Thoracic aorta (tissue), 2 donors: ENCODE results near the gene SFXN3. TPM values are rescaled to one million over a fixed set of nuclear protein-coding genes. Genes with fewer than 3 reads are reported as not detected.

Source experiments
- ATAC-seq: fragments of 150-250 bp; one replicate; pipeline ENCODE4 v1.8.0; 2017; ENCODE audit warnings: low read depth; ENCODE audit not compliant: insufficient number of reproducible peaks, low FRiP score
- DNase-seq: peaks from one replicate; pipeline ENCODE4 v3.0.0-alpha.2; 2020; ENCODE audit warnings: low spot score
- H3K27ac ChIP-seq, 2 donors: fragments of 200-600 bp; sonication (generic); 1 replicate in 1 of 2; 2 replicates in 1 of 2; pipeline ENCODE4 v1.5.1; 2016; ENCODE audit warnings: mild to moderate bottlenecking in 2 of 2, moderate library complexity in 2 of 2
- H3K27me3 ChIP-seq: fragments of 200-600 bp; sonication (generic); replicated peaks from 2 replicates; pipeline ENCODE4 v1.6.0; 2016; ENCODE audit warnings: mild to moderate bottlenecking; ENCODE audit not compliant: insufficient read depth
- H3K36me3 ChIP-seq: fragments of 200-600 bp; sonication (generic); one replicate; pipeline ENCODE4 v1.5.1; 2016
- H3K4me1 ChIP-seq, 2 donors: fragments of 200-600 bp; sonication (generic); 1 replicate in 1 of 2; 2 replicates in 1 of 2; pipeline versions ENCODE4 v1.5.1 to v1.6.0; 2016; ENCODE audit warnings: low read depth in 2 of 2, mild to moderate bottlenecking in 1 of 2; ENCODE audit not compliant: control insufficient read depth in 1 of 2
- H3K4me3 ChIP-seq: fragments of 200-600 bp; sonication (generic); 2 replicates; pipeline ENCODE4 v1.5.1; 2016; ENCODE audit warnings: mild to moderate bottlenecking
- H3K9me3 ChIP-seq: fragments of 200-600 bp; sonication (generic); 2 replicates; pipeline ENCODE4 v1.5.1; 2016
- total RNA-seq, 2 donors: library from RNA; depleted of rRNA; stranded (reverse); fragments of >200 nt; gene quantifications; one replicate each; pipeline versions ENCODE4 v1.1.0 to v1.2.3, GENCODE V29; 2016
- TF ChIP-seq, protein P1 (sequence below): fragments of 200-600 bp; sonication (generic); IDR thresholded peaks from one replicate; pipeline ENCODE4 v1.5.1; 2019; ENCODE audit warnings: antibody characterized with exemption

SFXN3 gene
- total RNA-seq, 2 donors from 2014 or later: 136 to 206 TPM

DNA sequence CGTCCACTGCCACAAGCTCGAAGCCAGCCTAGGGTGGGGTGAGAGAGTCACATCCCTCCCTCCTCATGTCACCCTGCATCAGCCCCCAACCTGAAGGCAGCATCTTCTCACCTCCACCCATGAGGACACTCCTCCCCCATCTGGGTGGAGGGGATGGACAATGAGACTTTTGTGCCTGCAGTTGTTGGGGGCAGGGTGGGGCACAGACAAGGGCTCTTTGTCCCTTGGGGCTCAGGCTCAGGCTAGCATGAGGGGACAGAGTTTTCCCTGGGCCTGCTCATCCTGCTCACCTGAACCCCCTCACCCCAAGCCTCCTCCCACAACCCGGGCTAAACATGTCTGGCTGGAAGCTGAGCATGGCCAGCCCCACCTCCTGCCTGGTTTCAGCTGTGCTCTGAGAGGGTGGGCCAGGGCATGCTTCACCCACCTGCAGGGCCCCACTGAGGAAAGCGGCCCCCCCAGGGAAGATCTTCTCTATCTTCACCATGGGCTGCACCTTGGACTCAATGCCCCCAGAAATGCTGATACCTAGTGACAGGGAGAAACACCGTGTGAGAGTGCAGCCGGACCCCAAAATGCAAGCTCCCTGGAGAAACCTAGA, 22.1 kb upstream of the SFXN3 start:
- no peak for DNase-seq
- H3K27ac ChIP-seq: no peak overlapping the region
- TF ChIP-seq, protein P1, sequence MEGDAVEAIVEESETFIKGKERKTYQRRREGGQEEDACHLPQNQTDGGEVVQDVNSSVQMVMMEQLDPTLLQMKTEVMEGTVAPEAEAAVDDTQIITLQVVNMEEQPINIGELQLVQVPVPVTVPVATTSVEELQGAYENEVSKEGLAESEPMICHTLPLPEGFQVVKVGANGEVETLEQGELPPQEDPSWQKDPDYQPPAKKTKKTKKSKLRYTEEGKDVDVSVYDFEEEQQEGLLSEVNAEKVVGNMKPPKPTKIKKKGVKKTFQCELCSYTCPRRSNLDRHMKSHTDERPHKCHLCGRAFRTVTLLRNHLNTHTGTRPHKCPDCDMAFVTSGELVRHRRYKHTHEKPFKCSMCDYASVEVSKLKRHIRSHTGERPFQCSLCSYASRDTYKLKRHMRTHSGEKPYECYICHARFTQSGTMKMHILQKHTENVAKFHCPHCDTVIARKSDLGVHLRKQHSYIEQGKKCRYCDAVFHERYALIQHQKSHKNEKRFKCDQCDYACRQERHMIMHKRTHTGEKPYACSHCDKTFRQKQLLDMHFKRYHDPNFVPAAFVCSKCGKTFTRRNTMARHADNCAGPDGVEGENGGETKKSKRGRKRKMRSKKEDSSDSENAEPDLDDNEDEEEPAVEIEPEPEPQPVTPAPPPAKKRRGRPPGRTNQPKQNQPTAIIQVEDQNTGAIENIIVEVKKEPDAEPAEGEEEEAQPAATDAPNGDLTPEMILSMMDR: no peak
- no peak overlapping the region for H3K4me3 ChIP-seq
- H3K36me3 ChIP-seq: peaks cover 14% of the 10 kb centered on the region
- H3K9me3 ChIP-seq: no peaks in the 10 kb centered on the region
- no peak for ATAC-seq
- H3K27me3 ChIP-seq: no peaks in the 10 kb centered on the region
- peaks cover 0 to 32% of the 10 kb centered on the region in 2 donors for H3K4me1 ChIP-seq

DNA sequence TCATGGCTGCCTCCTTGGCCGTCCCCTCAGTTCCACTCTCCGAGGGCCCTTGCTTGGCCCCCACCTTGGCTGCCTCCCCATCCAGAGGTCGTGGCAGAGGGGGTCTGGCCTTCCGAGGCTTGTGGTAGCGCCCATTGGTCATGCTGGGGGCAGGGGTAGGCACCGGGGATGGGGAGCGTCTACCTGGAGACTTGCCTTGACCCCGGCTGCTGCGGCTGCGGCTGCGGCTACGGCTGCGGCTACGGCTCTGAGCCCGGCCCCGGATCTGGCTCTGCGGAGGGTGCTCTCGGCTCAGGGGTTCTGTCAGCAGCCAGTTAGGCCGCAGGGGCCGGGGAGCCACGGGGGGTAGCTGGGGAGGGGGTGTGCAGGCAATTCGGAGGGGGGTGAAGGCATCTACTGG, 20.7 kb upstream of the SFXN3 start:
- H3K9me3 ChIP-seq: no peaks in the 10 kb centered on the region
- ATAC-seq (no peak), DNase-seq (no peak)
- H3K36me3 ChIP-seq: peaks cover 8% of the 10 kb centered on the region
- no peak overlapping the region for H3K27ac ChIP-seq
- H3K27me3 ChIP-seq: no peaks in the 10 kb centered on the region
- H3K4me1 ChIP-seq: peaks cover 0 to 29% of the 10 kb centered on the region in 2 donors
- no peak overlapping the region for H3K4me3 ChIP-seq
- TF ChIP-seq, protein P1: no peak

DNA sequence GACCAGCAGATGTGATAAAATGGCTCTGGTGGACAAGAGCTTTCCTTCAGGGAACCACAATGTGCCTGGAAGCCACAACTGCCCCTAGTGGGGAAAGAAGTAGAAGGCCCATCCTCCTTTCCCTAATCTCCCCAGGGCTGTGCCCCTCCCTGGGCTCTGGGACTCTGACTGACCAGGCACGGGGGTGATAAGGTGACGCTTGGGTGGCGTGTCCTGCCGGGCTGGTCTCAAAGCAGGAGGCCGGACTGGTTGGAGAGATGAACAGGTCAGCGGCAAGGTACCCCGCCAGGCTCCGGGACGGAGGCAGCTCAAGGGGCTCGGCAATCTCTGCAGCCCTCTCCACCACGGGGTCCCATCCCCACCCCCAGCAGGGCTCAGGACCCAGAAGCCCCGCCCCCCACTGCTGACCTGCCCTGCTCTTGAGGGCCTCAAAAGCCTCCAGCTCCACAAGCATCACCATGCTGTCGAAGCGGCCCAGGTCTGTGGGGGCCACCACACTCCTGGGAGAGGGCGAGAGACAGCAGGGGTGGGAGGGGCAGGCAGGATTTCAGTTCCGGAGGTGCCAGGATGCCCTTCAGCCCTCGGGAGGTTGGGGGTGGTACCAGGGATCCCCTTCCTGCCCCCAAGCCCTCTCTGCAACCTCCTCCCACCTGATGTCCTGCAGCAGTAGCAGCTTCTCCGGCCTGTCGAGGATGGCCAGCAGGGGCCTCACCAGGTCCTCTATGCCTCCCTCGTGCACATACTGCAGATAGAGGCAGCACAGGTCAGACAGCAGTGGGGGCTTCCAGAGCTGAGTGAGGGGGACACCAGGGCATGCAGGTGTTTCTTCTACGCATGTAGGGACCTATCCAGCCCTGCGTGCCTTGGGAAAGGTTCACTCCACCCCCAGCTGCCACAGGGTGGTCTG, 19.3 kb upstream of the SFXN3 start:
- H3K4me3 ChIP-seq: no peak overlapping the region
- H3K27ac ChIP-seq: no peak overlapping the region
- no peaks in the 10 kb centered on the region for H3K27me3 ChIP-seq
- peaks cover 0 to 28% of the 10 kb centered on the region in 2 donors for H3K4me1 ChIP-seq
- ATAC-seq (no peak), DNase-seq (no peak)
- H3K9me3 ChIP-seq: no peaks in the 10 kb centered on the region
- no peaks in the 10 kb centered on the region for H3K36me3 ChIP-seq
- TF ChIP-seq, protein P1: no peak

DNA sequence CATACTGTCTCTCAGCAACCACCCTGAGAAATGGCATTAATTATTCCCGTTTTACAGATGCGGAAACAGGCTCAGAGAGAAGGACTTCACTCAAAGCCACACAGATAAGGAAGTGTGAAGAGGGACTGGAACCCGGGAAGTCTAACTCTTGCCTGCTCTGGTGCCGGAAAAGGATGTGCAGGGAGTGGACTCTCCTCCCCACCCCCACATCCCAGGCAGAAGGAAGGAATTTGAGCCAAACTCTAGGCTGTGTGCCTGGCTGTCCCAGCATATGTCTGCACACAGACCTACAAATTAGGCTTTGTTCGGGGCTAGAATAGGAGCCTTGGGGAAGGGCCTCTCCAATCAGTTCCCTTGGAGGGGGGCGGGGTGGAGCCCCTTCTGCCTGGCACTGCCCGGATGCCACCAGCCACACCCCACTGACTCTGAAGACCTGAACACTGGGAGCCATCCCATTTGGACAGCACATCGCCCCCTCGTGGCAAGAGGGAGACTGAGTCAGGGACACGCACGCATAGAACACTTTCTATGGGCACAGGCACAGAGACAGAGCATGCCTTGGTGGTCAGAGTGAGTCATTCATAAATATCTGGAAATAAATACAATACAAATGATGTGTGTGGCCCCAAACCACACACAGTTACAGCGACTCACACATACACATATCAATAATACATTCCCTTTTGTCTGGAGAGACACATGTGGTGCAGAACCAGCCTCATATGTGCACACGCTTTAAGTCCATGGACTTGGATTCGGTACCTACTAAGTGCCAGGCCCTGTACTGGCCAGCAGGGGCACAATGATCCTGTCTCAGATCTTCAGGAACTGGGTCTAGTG, 18.3 kb upstream of the SFXN3 start:
- Histone ChIP-seq H3K27me3 (no peaks in the 10 kb centered on the region), H3K36me3 (no peaks in the 10 kb centered on the region), H3K9me3 (no peaks in the 10 kb centered on the region), H3K27ac (peak overlapping the region; percentile 0 to 14), H3K4me1 (peaks cover 0 to 28% of the 10 kb centered on the region in 2 donors), H3K4me3 (peak overlapping the region; percentile 24)
- peak; percentile 65 for DNase-seq
- peak; percentile 67 for ATAC-seq
- TF ChIP-seq, protein P1: peak; percentile 94
